Measurements from ENCODE around the gene TSPAN6.

TSPAN6 gene

GRCh38 chrX:100609591-100609990 lies 27.0 kb downstream of the TSPAN6 start:
- H3K4me3 ChIP-seq (ENCODE audit: low read depth, low read length) = no peak overlapping the region
- TF ChIP-seq CTCF (IDR thresholded peaks at IDR 0.05; ENCODE audit: borderline replicate concordance, insufficient read depth, low read depth, low read length) = no peak

- no peak for TF ChIP-seq CTCF (IDR thresholded peaks at IDR 0.05; ENCODE audit: borderline replicate concordance, insufficient read depth, low read depth, low read length)
- no peak overlapping the region for H3K4me3 ChIP-seq (ENCODE audit: low read depth, low read length)
These were observed 29.9 kb downstream of the TSPAN6 start for GRCh38 chrX:100606753-100607152.

- H3K4me3 ChIP-seq (ENCODE audit: low read depth, low read length) = no peak overlapping the region
- no peak for TF ChIP-seq CTCF (IDR thresholded peaks at IDR 0.05; ENCODE audit: borderline replicate concordance, insufficient read depth, low read depth, low read length)
These were observed 35.8 kb downstream of the TSPAN6 start for GRCh38 chrX:100600758-100601157.

GRCh38 chrX:100600340-100600739 lies 36.3 kb downstream of the TSPAN6 start:
- H3K4me3 ChIP-seq (ENCODE audit: low read depth, low read length) = no peak overlapping the region
- TF ChIP-seq CTCF (IDR thresholded peaks at IDR 0.05; ENCODE audit: borderline replicate concordance, insufficient read depth, low read depth, low read length) = no peak

GRCh38 chrX:100599456-100599855 lies 37.1 kb downstream of the TSPAN6 start:
- no peak overlapping the region for H3K4me3 ChIP-seq (ENCODE audit: low read depth, low read length)
- TF ChIP-seq CTCF (IDR thresholded peaks at IDR 0.05; ENCODE audit: borderline replicate concordance, insufficient read depth, low read depth, low read length) = no peak

GRCh38 chrX:100596601-100597000 lies 40.0 kb downstream of the TSPAN6 start:
- TF ChIP-seq CTCF (IDR thresholded peaks at IDR 0.05; ENCODE audit: borderline replicate concordance, insufficient read depth, low read depth, low read length) = no peak
- H3K4me3 ChIP-seq (ENCODE audit: low read depth, low read length) = no peak overlapping the region

GRCh38 chrX:100593581-100593980 lies 43.0 kb downstream of the TSPAN6 start:
- no peak overlapping the region for H3K4me3 ChIP-seq (ENCODE audit: low read depth, low read length)
- no peak for TF ChIP-seq CTCF (IDR thresholded peaks at IDR 0.05; ENCODE audit: borderline replicate concordance, insufficient read depth, low read depth, low read length)
